Measurements from ENCODE around the gene GPATCH2L.

Gene GPATCH2L

GRCh38 chr14:76151398-76152332, at the start of gene GPATCH2L:
TSS of gene GPATCH2L (plus strand) at chr14:76151922. CDS start at chr14:76154364, 2,442 bp downstream.
- peak; percentile 91 for DNase-seq

- DNase-seq: no peak
Measured at GRCh38 chr14:76104802-76105355, 46.8 kb upstream of the GPATCH2L start.

GRCh38 chr14:76106188-76106587, 45.5 kb upstream of the GPATCH2L start:
- DNase-seq: no peak

GRCh38 chr14:76109087-76109880, 42.4 kb upstream of the GPATCH2L start:
- DNase-seq: no peak

- no peak for DNase-seq
Measured at GRCh38 chr14:76112889-76113624, 38.7 kb upstream of the GPATCH2L start.

GRCh38 chr14:76113691-76114090, 38.0 kb upstream of the GPATCH2L start:
- DNase-seq: no peak

- DNase-seq: no peak
Measured at GRCh38 chr14:76115010-76115422, 36.7 kb upstream of the GPATCH2L start.

GRCh38 chr14:76117789-76118484, 33.8 kb upstream of the GPATCH2L start:
- peak; percentile 84 for DNase-seq

- DNase-seq: no peak
Measured at GRCh38 chr14:76118594-76118993, 33.1 kb upstream of the GPATCH2L start.

- DNase-seq: no peak
Measured at GRCh38 chr14:76121089-76121748, 30.5 kb upstream of the GPATCH2L start.

GRCh38 chr14:76123426-76124225, 28.1 kb upstream of the GPATCH2L start:
- DNase-seq: no peak

- no peak for DNase-seq
Measured at GRCh38 chr14:76125511-76125910, 26.2 kb upstream of the GPATCH2L start.

GRCh38 chr14:76126076-76126475, 25.6 kb upstream of the GPATCH2L start:
- DNase-seq: no peak

- no peak for DNase-seq
Measured at GRCh38 chr14:76129851-76130576, 21.7 kb upstream of the GPATCH2L start.

- no peak for DNase-seq
Measured at GRCh38 chr14:76131071-76131965, 20.4 kb upstream of the GPATCH2L start.

GRCh38 chr14:76133103-76133502, 18.6 kb upstream of the GPATCH2L start:
- no peak for DNase-seq

GRCh38 chr14:76134231-76134630, 17.5 kb upstream of the GPATCH2L start:
- DNase-seq: no peak

GRCh38 chr14:76135722-76136121, 16.0 kb upstream of the GPATCH2L start:
- no peak for DNase-seq
